Uterus (tissue), 4 donors: ENCODE data around the gene FAM20A. TPM values are rescaled to one million over a fixed set of nuclear protein-coding genes. Genes with fewer than 3 reads are reported as not detected.

Experiments used
- DNase-seq, 2 donors: peaks; one replicate each; pipeline ENCODE4 v3.0.0-alpha.2; 2019 to 2020
- H3K27ac ChIP-seq, 2 donors: fragments of 200-600 bp; sonication (generic); 1 replicate in 1 of 2; 2 replicates in 1 of 2; pipeline ENCODE4 v1.5.1; 2016 to 2018
- H3K27me3 ChIP-seq, 2 donors: fragments of 200-600 bp; sonication (generic); one replicate each; pipeline ENCODE4 v1.5.1; 2018 to 2019; ENCODE audit warnings: control low read depth in 1 of 2
- H3K36me3 ChIP-seq, 2 donors: fragments of 200-600 bp; sonication (generic); one replicate each; pipeline ENCODE4 v1.5.1; 2019; ENCODE audit warnings: control low read depth in 1 of 2
- H3K4me1 ChIP-seq, 2 donors: fragments of 200-600 bp; sonication (generic); one replicate each; pipeline ENCODE4 v1.5.1; 2018 to 2019; ENCODE audit warnings: control low read depth in 1 of 2
- H3K4me3 ChIP-seq, 2 donors: fragments of 200-600 bp; sonication (generic); 1 replicate in 1 of 2; 2 replicates in 1 of 2; pipeline ENCODE4 v1.5.1; 2018 to 2019; ENCODE audit warnings: mild to moderate bottlenecking in 1 of 2
- H3K9me3 ChIP-seq, 2 donors: fragments of 200-600 bp; sonication (generic); one replicate each; pipeline ENCODE4 v1.5.1; 2019; ENCODE audit warnings: control low read depth in 1 of 2
- CTCF ChIP-seq, 4 experiments: fragments of 200-600 bp in 2 of 4; fragments of 450-650 bp in 2 of 4; sonication (generic) in 2 of 4; IDR thresholded peaks; one replicate each; pipeline ENCODE4 v1.5.1; 2016 to 2019; ENCODE audit warnings: antibody characterized with exemption in 4 of 4, mild to moderate bottlenecking in 2 of 4, moderate library complexity in 1 of 4
- POLR2A ChIP-seq, 2 donors: fragments of 450-650 bp; IDR thresholded peaks; one replicate each; pipeline ENCODE4 v1.6.1; 2016; ENCODE audit warnings: antibody characterized with exemption in 2 of 2, mild to moderate bottlenecking in 1 of 2, moderate library complexity in 1 of 2
- intact Hi-C: fragments of 100-400 bp; cut with DNase I; formaldehyde crosslinking; loops from one replicate; pipeline ENCODE4 v1.15.1; 2023; ENCODE audit warnings: low total_unique reads
- total RNA-seq, 4 donors: library from RNA; depleted of rRNA in 3 of 4; stranded (reverse); fragments of >200 nt in 3 of 4; gene quantifications; one replicate each; pipeline versions ENCODE4 v1.1.0 to v1.2.4, GENCODE V29; 2014 to 2023
- donor health status: DM: yes; HTN: yes; CAD: no.

FAM20A gene
- total RNA-seq, 4 donors from 2014 or later, result under 0.01 to 40.3 (median 14.0) TPM

DNA sequence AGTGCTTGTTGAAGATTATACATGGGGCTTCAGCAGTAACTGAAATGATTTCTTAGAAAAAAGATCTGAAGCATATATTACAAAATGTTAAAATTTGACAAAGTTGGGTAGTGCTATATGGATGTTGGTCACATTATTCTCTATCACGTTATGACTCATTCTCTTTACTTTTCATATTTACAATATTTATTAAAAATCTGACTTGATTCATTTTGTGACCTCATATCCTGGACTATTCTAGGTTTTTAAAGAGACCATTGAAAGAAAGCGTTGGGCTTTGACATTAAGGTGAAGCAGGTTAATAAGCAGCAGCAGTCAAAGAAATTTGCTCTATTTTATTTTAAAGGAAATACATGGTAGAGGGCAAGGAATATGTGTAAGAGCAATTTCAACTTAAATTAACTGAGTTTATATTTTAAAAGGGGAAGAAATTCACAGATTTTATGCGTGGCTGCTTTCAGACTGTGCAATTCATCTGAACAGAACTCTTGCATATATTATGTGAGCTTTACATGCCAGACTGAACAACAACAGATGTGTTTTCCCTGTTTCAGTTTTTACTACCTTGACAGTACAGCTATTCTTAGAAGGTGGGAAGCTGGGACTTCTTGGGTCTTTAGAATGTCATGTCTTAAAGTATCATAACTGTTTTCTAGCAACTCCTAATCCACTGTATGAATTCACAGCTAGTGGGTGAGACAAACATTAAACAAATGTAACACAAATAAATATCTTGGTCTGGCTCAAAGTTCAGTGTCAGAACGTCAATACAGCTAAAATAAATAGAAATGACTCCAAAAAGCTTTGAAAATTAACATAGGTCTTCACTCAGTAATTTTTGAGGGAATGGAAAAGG lies 10.4 kb upstream of the FAM20A start:
- H3K9me3 ChIP-seq, result peaks cover 0 to 9% of the 10 kb centered on the region in 2 donors
- intact Hi-C loops, result no loop called here
- H3K4me1 ChIP-seq, result no peaks in the 10 kb centered on the region
- no peaks in the 10 kb centered on the region for H3K36me3 ChIP-seq
- no peak for TF ChIP-seq CTCF (IDR thresholded peaks at IDR 0.05)
- no peak for TF ChIP-seq POLR2A (IDR thresholded peaks at IDR 0.05)
- H3K27ac ChIP-seq, result peak overlapping the region; percentile 0 to 42
- no peak overlapping the region for H3K4me3 ChIP-seq
- no peaks in the 10 kb centered on the region for H3K27me3 ChIP-seq
- no peak for DNase-seq

DNA sequence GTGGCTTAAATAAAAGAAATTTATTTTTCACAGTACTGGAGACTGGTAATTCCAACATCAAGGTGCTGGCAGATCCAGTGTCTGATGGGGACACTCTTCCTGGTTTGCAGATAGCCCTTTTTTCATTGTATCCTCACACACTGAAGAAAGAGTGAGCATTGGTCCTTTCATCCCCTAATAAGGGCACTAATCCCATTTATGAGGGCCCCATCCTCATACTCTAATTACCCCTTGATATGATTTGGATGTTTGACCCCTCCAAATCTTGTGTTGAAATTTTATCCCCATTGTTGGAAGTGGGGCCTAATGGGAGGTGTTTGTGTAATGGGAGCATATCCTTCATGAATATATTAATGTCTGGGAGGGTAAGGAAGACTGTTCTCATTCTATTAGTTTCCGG lies 9.4 kb upstream of the FAM20A start:
- no peak overlapping the region for H3K27ac ChIP-seq
- H3K36me3 ChIP-seq, result no peaks in the 10 kb centered on the region
- intact Hi-C loops, result no loop called here
- no peak overlapping the region for H3K4me3 ChIP-seq
- peaks cover 0 to 9% of the 10 kb centered on the region in 2 donors for H3K9me3 ChIP-seq
- TF ChIP-seq CTCF (IDR thresholded peaks at IDR 0.05) (no peak), POLR2A (IDR thresholded peaks at IDR 0.05) (no peak)
- no peak for DNase-seq
- no peaks in the 10 kb centered on the region for H3K27me3 ChIP-seq
- no peaks in the 10 kb centered on the region for H3K4me1 ChIP-seq

GRCh38 chr17:68608515-68609130 lies 7.5 kb upstream of the FAM20A start:
- TF ChIP-seq CTCF (IDR thresholded peaks at IDR 0.05) (no peak), POLR2A (IDR thresholded peaks at IDR 0.05) (no peak)
- peaks cover 0 to 9% of the 10 kb centered on the region in 2 donors for H3K9me3 ChIP-seq
- intact Hi-C loops, result loop anchor here (10.0 kb wide), 1 partner anchor 74 kb away; no protein-coding TSS in a partner anchor

DNA sequence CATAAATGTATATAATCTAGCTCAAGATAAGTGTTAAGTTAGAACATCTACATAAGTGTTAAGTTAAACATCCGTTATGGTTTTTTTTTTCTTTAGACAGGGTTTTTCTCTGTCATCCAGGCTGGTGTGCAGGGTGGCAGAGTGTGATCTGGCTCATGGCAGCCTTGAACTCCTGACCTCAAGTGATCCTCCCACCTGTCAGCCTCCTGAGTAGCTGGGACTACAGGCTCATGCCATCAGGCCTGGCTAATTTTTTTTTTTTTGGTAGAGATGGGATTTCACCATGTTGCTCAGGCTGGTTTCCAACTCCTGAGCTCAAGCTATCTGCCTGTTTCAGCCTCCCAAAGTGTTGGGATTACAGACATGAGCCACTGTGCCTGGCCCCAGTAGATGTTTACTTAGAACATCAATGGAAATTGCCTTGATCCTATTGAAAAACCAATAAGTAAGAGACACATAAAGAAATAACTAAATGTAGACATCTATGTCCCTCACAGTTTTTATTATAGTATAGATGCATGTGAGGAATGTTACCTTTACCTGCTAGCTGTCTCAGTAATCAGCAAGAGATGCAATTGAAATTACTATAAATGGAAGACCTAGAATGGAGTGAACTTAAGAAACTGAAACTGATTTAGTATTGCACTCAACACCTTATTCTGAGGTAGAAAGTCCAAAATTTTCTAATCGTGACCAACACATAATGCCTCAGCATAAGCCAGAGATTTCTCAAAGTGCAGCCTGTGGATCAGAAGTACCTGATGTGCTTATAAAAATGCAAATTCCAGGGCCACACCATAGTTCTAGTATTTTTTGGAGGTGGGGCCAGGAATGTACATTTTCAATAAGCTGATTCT lies 5.5 kb upstream of the FAM20A start:
- H3K36me3 ChIP-seq, result no peaks in the 10 kb centered on the region
- H3K27me3 ChIP-seq, result no peaks in the 10 kb centered on the region
- H3K9me3 ChIP-seq, result peaks cover 0 to 9% of the 10 kb centered on the region in 2 donors
- no peak for DNase-seq
- intact Hi-C loops, result loop anchor here (10.0 kb wide), 1 partner anchor 72 kb away; no protein-coding TSS in a partner anchor
- no peak overlapping the region for H3K4me3 ChIP-seq
- TF ChIP-seq POLR2A (IDR thresholded peaks at IDR 0.05), result no peak
- TF ChIP-seq CTCF (IDR thresholded peaks at IDR 0.05), result no peak
- H3K27ac ChIP-seq, result no peak overlapping the region
- H3K4me1 ChIP-seq, result no peaks in the 10 kb centered on the region

More at GRCh38 chr17:68608515-68609130, 7.5 kb upstream of the FAM20A start:
- H3K27ac ChIP-seq, result no peak overlapping the region
- H3K36me3 ChIP-seq, result no peaks in the 10 kb centered on the region
- no peaks in the 10 kb centered on the region for H3K27me3 ChIP-seq
- no peak overlapping the region for H3K4me3 ChIP-seq
- no peak for DNase-seq
- H3K4me1 ChIP-seq, result no peaks in the 10 kb centered on the region
